HepG2 (cell line): Measurements from ENCODE around the gene UPB1. TPM values are rescaled to one million over a fixed set of nuclear protein-coding genes. Genes with fewer than 3 reads are reported as not detected.

ENCODE experiments used
- DMAP1 ChIP-seq: IDR thresholded peaks from 2 replicates; pipeline ENCODE4 v1.6.1; 2016
- ESRRA ChIP-seq: sonication (generic); formaldehyde crosslinking; IDR thresholded peaks from 2 replicates; pipeline ENCODE4 v1.5.1; 2020; ENCODE audit warnings: mild to moderate bottlenecking, low read depth, missing genetic modification reagents
- HMG20B ChIP-seq: conservative IDR thresholded peaks from 2 replicates; pipeline ENCODE4 v1.6.1; 2016; ENCODE audit warnings: missing genetic modification reagents, missing compliant biosample characterization
- HOXA7 ChIP-seq: sonication (generic); formaldehyde crosslinking; IDR thresholded peaks from 2 replicates; pipeline ENCODE4 v1.8.1; 2022; ENCODE audit warnings: mild to moderate bottlenecking, missing genetic modification reagents, moderate library complexity
- KLF11 ChIP-seq: IDR thresholded peaks from 2 replicates; pipeline ENCODE4 v1.6.1; 2016; ENCODE audit warnings: missing compliant biosample characterization
- MAZ ChIP-seq, 2 experiments: sonication (generic) in 1 of 2; formaldehyde crosslinking in 1 of 2; IDR thresholded peaks; 2 replicates each; pipeline versions ENCODE4 v1.5.0 to v1.6.1; 2012 to 2020; ENCODE audit warnings: low read depth in 2 of 2, mild to moderate bottlenecking in 2 of 2, borderline replicate concordance in 1 of 2, improper control_type of control experiment in 1 of 2, low read length in 1 of 2, missing genetic modification reagents in 1 of 2, moderate library complexity in 1 of 2
- MTA3 ChIP-seq: sonication (generic); formaldehyde crosslinking; IDR thresholded peaks from 2 replicates; pipeline ENCODE4 v1.4.0; 2020; ENCODE audit warnings: missing genetic modification reagents
- NFYB ChIP-seq: sonication (generic); formaldehyde crosslinking; IDR thresholded peaks from 2 replicates; pipeline ENCODE4 v1.4.0; 2020; ENCODE audit warnings: missing genetic modification reagents
- NR1H2 ChIP-seq: sonication (generic); formaldehyde crosslinking; IDR thresholded peaks from 2 replicates; pipeline ENCODE4 v1.8.1; 2022; ENCODE audit warnings: low read depth, missing genetic modification reagents, borderline replicate concordance
- PHF8 ChIP-seq: sonication (generic); formaldehyde crosslinking; IDR thresholded peaks from 2 replicates; pipeline ENCODE4 v1.5.0; 2020; ENCODE audit warnings: missing genetic modification reagents
- RCOR2 ChIP-seq: IDR thresholded peaks from 2 replicates; pipeline ENCODE4 v1.6.1; 2016; ENCODE audit warnings: missing biosample characterization, missing genetic modification reagents
- RORA ChIP-seq: sonication (generic); formaldehyde crosslinking; IDR thresholded peaks from 2 replicates; pipeline ENCODE4 v1.5.0; 2020; ENCODE audit warnings: mild to moderate bottlenecking, missing genetic modification reagents, moderate library complexity
- SP1 ChIP-seq, 2 experiments: fragments of 450-650 bp in 1 of 2; sonication (generic) in 1 of 2; formaldehyde crosslinking in 1 of 2; IDR thresholded peaks; 2 replicates each; pipeline versions ENCODE4 v1.4.0 to v1.6.1; 2016 to 2020; ENCODE audit warnings: missing genetic modification reagents in 1 of 2
- SRSF1 ChIP-seq: fragments of 200-400 bp; formaldehyde crosslinking; optimal IDR thresholded peaks from 2 replicates; pipeline ENCODE3; 2017; ENCODE audit warnings: mild to moderate bottlenecking, low read depth, low read length, moderate library complexity
- SSRP1 ChIP-seq: IDR thresholded peaks from 2 replicates; pipeline ENCODE4 v1.6.1; 2016; ENCODE audit warnings: control low read depth
- THAP11 ChIP-seq: IDR thresholded peaks from 2 replicates; pipeline ENCODE4 v1.6.1; 2016; ENCODE audit warnings: missing biosample characterization, missing genetic modification reagents
- U2AF1 ChIP-seq: fragments of 200-400 bp; formaldehyde crosslinking; optimal IDR thresholded peaks from 2 replicates; pipeline ENCODE3; 2017; ENCODE audit warnings: mild to moderate bottlenecking, low read depth, low read length
- ZBTB21 ChIP-seq: sonication (generic); formaldehyde crosslinking; IDR thresholded peaks from 2 replicates; pipeline ENCODE4 v1.4.0; 2020; ENCODE audit warnings: missing genetic modification reagents
- ZFP36 ChIP-seq: fragments of 150-350 bp; IDR thresholded peaks from 2 replicates; pipeline ENCODE4 v1.6.1; 2018; ENCODE audit warnings: borderline replicate concordance, low read length, low read depth; ENCODE audit not compliant: partially characterized antibody
- ZNF207 ChIP-seq: fragments of 450-650 bp; IDR thresholded peaks from 2 replicates; pipeline ENCODE4 v1.6.1; 2016; ENCODE audit warnings: antibody characterized with exemption, borderline replicate concordance
- ZNF24 ChIP-seq: fragments of 450-650 bp; IDR thresholded peaks from 2 replicates; pipeline ENCODE4 v1.6.1; 2017; ENCODE audit warnings: antibody characterized with exemption, mild to moderate bottlenecking
- ZNF430 ChIP-seq: sonication (generic); formaldehyde crosslinking; IDR thresholded peaks from 2 replicates; pipeline ENCODE4 v1.9.0; 2021; ENCODE audit warnings: mild to moderate bottlenecking, missing genetic modification reagents
- ZNF615 ChIP-seq: sonication (generic); formaldehyde crosslinking; IDR thresholded peaks from 2 replicates; pipeline ENCODE4 v1.5.0; 2020; ENCODE audit warnings: mild to moderate bottlenecking, missing genetic modification reagents, borderline replicate concordance
- ZNF720 ChIP-seq: sonication (generic); formaldehyde crosslinking; IDR thresholded peaks from 2 replicates; pipeline ENCODE4 v1.4.0; 2020; ENCODE audit warnings: missing genetic modification reagents
- ZNF746 ChIP-seq: sonication (generic); formaldehyde crosslinking; IDR thresholded peaks from 2 replicates; pipeline ENCODE4 v1.8.0; 2022; ENCODE audit warnings: mild to moderate bottlenecking, missing genetic modification reagents
- ZNF761 ChIP-seq: sonication (generic); formaldehyde crosslinking; conservative IDR thresholded peaks from 2 replicates; pipeline ENCODE4 v1.4.0; 2020; ENCODE audit warnings: mild to moderate bottlenecking, missing genetic modification reagents
- ZNF891 ChIP-seq: sonication (generic); formaldehyde crosslinking; IDR thresholded peaks from 2 replicates; pipeline ENCODE4 v1.5.0; 2020; ENCODE audit warnings: mild to moderate bottlenecking, missing genetic modification reagents
- polyA plus RNA-seq, 8 experiments: library from polyadenylated mRNA; depleted of rRNA in 3 of 8; stranded (reverse) in 7 of 8; unstranded in 1 of 8; fragments of >200 nt; fragmentation: Illumina TruSeq in 4 of 8; extraction: Trizol in 4 of 8; gene quantifications; 2 replicates each; pipeline versions ENCODE4 v1.2.1 to v1.2.3, GENCODE V29; 2011 to 2016; ENCODE audit warnings: low read depth in 4 of 8, missing spikeins in 1 of 8, mixed read lengths in 1 of 8; ENCODE audit not compliant: insufficient read depth in 1 of 8
- total RNA-seq, 5 experiments: library from RNA; depleted of rRNA; stranded (reverse); fragments of >200 nt; fragmentation: Illumina TruSeq; extraction: Trizol; gene quantifications; 2 replicates each; pipeline ENCODE4 v1.2.3, GENCODE V29; 2016; ENCODE audit warnings: low read depth in 1 of 5
- TF ChIP-seq, protein P1 (sequence below): sonication (generic); formaldehyde crosslinking; IDR thresholded peaks from 2 replicates; pipeline ENCODE4 v1.4.0; 2020; ENCODE audit warnings: missing genetic modification reagents, borderline replicate concordance
- TF ChIP-seq, protein P2 (sequence below): sonication (generic); formaldehyde crosslinking; IDR thresholded peaks from 2 replicates; pipeline ENCODE4 v1.8.0; 2022; ENCODE audit warnings: mild to moderate bottlenecking, missing genetic modification reagents; ENCODE audit not compliant: insufficient replicate concordance
- TF ChIP-seq, protein P3 (sequence below): sonication (generic); formaldehyde crosslinking; IDR thresholded peaks from 2 replicates; pipeline ENCODE4 v1.5.0; 2020; ENCODE audit warnings: mild to moderate bottlenecking, missing genetic modification reagents

Gene UPB1
- total and polyA plus RNA-seq, 2 of the 13 experiments (the other 11 are each of a cell fraction or from before 2014, with no cell fraction given) = 0.38 to 1.2 TPM

DNA sequence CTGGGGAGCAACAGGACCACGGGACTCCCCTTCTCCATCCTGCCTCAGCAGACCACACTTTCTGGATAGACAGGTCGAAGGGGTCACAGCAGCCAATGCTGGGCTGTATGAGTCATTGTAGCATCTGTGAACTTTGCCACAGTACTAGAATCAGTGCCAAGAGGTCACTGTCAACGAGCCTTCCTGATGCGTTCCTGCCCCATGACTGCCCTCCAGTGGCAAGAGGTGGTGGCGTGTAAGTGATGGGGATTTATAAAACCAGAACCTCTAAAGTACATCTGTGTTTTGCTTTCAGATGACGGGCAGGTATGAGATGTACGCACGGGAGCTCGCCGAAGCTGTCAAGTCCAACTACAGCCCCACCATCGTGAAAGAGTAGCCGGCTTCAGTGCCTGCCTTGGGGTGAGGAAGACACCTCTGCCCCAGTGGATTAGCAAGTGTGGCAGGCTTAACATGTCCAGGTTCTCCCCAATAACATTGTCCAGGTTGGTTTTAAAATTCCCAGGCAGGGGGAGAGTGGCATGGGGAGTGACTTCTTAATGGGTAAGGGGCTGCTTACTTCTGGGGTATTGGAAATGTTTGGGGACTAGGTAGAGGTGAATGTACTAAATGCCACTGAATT, 30.4 kb downstream of the UPB1 start (continued):
- 0 out of 2 replicates have a peak, but pooled peaks have one; percentile 43 for TF ChIP-seq ZNF24
- TF ChIP-seq RCOR2 (CRISPR knock-in tag) = peak; percentile 92
- TF ChIP-seq, protein P1, sequence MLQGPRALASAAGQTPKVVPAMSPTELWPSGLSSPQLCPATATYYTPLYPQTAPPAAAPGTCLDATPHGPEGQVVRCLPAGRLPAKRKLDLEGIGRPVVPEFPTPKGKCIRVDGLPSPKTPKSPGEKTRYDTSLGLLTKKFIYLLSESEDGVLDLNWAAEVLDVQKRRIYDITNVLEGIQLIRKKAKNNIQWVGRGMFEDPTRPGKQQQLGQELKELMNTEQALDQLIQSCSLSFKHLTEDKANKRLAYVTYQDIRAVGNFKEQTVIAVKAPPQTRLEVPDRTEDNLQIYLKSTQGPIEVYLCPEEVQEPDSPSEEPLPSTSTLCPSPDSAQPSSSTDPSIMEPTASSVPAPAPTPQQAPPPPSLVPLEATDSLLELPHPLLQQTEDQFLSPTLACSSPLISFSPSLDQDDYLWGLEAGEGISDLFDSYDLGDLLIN = no peak
- TF ChIP-seq NFYB (CRISPR knock-in tag) = no peak
- TF ChIP-seq DMAP1 = 0 out of 2 replicates have a peak, but pooled peaks have one; percentile 34
- no peak for TF ChIP-seq ZNF615 (CRISPR knock-in tag)
- no peak for TF ChIP-seq KLF11
- TF ChIP-seq ZNF720 (CRISPR knock-in tag) = no peak
- no peak for TF ChIP-seq PHF8 (CRISPR knock-in tag)
- no peak for TF ChIP-seq SRSF1
- no peak for TF ChIP-seq ZBTB21 (CRISPR knock-in tag)
- peak; percentile 95 for TF ChIP-seq ESRRA
- no peak for TF ChIP-seq ZNF746
- TF ChIP-seq, protein P2, sequence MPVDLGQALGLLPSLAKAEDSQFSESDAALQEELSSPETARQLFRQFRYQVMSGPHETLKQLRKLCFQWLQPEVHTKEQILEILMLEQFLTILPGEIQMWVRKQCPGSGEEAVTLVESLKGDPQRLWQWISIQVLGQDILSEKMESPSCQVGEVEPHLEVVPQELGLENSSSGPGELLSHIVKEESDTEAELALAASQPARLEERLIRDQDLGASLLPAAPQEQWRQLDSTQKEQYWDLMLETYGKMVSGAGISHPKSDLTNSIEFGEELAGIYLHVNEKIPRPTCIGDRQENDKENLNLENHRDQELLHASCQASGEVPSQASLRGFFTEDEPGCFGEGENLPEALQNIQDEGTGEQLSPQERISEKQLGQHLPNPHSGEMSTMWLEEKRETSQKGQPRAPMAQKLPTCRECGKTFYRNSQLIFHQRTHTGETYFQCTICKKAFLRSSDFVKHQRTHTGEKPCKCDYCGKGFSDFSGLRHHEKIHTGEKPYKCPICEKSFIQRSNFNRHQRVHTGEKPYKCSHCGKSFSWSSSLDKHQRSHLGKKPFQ = no peak
- TF ChIP-seq HMG20B (CRISPR knock-in tag) = peak; percentile 75
- no peak for TF ChIP-seq ZNF430 (CRISPR knock-in tag)
- TF ChIP-seq, protein P3, sequence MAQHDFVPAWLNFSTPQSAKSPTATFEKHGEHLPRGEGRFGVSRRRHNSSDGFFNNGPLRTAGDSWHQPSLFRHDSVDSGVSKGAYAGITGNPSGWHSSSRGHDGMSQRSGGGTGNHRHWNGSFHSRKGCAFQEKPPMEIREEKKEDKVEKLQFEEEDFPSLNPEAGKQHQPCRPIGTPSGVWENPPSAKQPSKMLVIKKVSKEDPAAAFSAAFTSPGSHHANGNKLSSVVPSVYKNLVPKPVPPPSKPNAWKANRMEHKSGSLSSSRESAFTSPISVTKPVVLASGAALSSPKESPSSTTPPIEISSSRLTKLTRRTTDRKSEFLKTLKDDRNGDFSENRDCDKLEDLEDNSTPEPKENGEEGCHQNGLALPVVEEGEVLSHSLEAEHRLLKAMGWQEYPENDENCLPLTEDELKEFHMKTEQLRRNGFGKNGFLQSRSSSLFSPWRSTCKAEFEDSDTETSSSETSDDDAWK (CRISPR knock-in tag) = no peak
- no peak for TF ChIP-seq NR1H2 (CRISPR knock-in tag)
- no peak for TF ChIP-seq ZNF207
- TF ChIP-seq THAP11 = peak; percentile 68
- no peak for TF ChIP-seq MAZ (IDR thresholded peaks at IDR 0.05; ENCODE audit: borderline replicate concordance, low read depth, low read length)
- TF ChIP-seq MAZ (CRISPR knock-in tag; IDR thresholded peaks at IDR 0.05; ENCODE audit: low read depth) = no peak
- no peak for TF ChIP-seq HOXA7 (CRISPR knock-in tag)
- no peak for TF ChIP-seq U2AF1
- TF ChIP-seq ZNF761 (CRISPR knock-in tag) = no peak
- TF ChIP-seq RORA = no peak
- TF ChIP-seq MTA3 (CRISPR knock-in tag) = no peak
- TF ChIP-seq SP1 (IDR thresholded peaks at IDR 0.05) = no peak
- TF ChIP-seq SP1 (CRISPR knock-in tag; IDR thresholded peaks at IDR 0.05) = 0 out of 2 replicates have a peak, but pooled peaks have one; percentile 29
- TF ChIP-seq ZNF891 (CRISPR knock-in tag) = 0 out of 2 replicates have a peak, but pooled peaks have one; percentile 27
- no peak for TF ChIP-seq ZFP36
- no peak for TF ChIP-seq SSRP1
